ENCODE data around the gene GPI. TPM values are rescaled to one million over a fixed set of nuclear protein-coding genes. Genes with fewer than 3 reads are reported as not detected.

Gene GPI
- polyA plus RNA-seq, 1 donor (not counting 4 experiments of a cell fraction or from before 2014, with no cell fraction given) = 123 TPM

DNA sequence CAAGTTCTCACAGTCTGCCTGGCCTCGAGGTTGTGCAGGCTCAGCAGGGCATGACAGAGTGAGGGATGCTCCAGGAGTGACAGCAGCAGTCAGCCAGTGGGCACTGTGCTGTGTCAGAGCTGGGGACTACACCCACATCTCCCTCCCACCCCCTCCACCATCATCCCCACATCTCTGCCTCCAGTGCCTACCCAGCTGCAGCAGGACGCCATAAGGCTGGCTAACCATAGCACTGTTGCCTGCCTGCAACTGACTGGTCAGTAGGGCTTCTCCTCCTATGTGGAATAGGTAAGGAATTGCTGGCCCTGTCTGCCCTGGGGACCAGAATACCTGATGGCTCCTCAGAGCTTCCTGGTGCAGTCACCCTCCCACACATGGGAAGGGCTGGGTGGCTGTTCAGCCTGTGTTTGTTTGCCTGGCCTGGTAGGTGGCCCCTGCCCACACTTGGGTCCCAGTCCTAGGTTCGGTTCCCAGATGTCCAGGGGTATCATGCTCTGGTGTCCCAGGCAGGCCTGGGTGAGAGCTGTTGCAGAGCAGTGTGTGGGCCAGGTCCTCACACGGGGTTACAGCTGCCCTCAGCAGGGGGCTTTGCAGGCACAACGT is 15.7 kb downstream of the GPI start:
- Histone ChIP-seq H3K79me2 (ENCODE audit: control insufficient read depth, insufficient read depth, low read length) (peaks cover 3% of the 10 kb centered on the region), H3K9me3 (ENCODE audit: control insufficient read depth, low read depth, low read length) (no peaks in the 10 kb centered on the region), H3K9ac (ENCODE audit: control insufficient read depth, extremely low read depth, insufficient read depth, low read length) (no peak overlapping the region), H3K4me1 (ENCODE audit: control insufficient read depth, extremely low read depth, insufficient read depth, low read length) (no peaks in the 10 kb centered on the region), H3K27ac (ENCODE audit: control insufficient read depth, insufficient read depth, low read length) (no peak overlapping the region), H3K9me1 (ENCODE audit: control insufficient read depth, extremely low read depth, insufficient read depth, low read length) (no peaks in the 10 kb centered on the region), H3K27me3 (ENCODE audit: control insufficient read depth, extremely low read depth, insufficient read depth, low read length) (no peaks in the 10 kb centered on the region), H4K20me1 (ENCODE audit: control insufficient read depth, extremely low read depth, insufficient read depth, low read length) (peaks cover 3% of the 10 kb centered on the region), H3K4me2 (ENCODE audit: control insufficient read depth, extremely low read depth, insufficient read depth, low read depth, low read length) (no peak overlapping the region), H3K36me3 (ENCODE audit: control insufficient read depth in 2 of 2, extremely low read depth in 1 of 2, insufficient read depth in 2 of 2, low read length in 2 of 2) (peaks cover 67 to 69% of the 10 kb centered on the region in 2 experiments), H3K4me3 (ENCODE audit: control insufficient read depth in 2 of 3, extremely low read depth in 1 of 3, insufficient read depth in 2 of 3, low read depth in 1 of 3, low read length in 3 of 3) (no peak overlapping the region), H2AFZ (ENCODE audit: control insufficient read depth, low read length) (no peak overlapping the region)
- FAIRE-seq = no peak
- TF ChIP-seq, protein P1, sequence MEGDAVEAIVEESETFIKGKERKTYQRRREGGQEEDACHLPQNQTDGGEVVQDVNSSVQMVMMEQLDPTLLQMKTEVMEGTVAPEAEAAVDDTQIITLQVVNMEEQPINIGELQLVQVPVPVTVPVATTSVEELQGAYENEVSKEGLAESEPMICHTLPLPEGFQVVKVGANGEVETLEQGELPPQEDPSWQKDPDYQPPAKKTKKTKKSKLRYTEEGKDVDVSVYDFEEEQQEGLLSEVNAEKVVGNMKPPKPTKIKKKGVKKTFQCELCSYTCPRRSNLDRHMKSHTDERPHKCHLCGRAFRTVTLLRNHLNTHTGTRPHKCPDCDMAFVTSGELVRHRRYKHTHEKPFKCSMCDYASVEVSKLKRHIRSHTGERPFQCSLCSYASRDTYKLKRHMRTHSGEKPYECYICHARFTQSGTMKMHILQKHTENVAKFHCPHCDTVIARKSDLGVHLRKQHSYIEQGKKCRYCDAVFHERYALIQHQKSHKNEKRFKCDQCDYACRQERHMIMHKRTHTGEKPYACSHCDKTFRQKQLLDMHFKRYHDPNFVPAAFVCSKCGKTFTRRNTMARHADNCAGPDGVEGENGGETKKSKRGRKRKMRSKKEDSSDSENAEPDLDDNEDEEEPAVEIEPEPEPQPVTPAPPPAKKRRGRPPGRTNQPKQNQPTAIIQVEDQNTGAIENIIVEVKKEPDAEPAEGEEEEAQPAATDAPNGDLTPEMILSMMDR (optimal IDR thresholded peaks at IDR 0.05 in 1 of 3, IDR thresholded peaks at IDR 0.05 in 1 of 3, conservative IDR thresholded peaks at IDR 0.05 in 1 of 3; ENCODE audit: extremely low read depth in 1 of 3, insufficient read depth in 2 of 3, low read length in 3 of 3) = no peak
- TF ChIP-seq EZH2 (IDR thresholded peaks at IDR 0.05; ENCODE audit: low read length) = no peak
- dilution Hi-C loops (cut with MboI; ENCODE audit: extremely low pct_ligation_motif_present, low sequenced_read_pairs) = no loop called here
- no peak for DNase-seq (ENCODE audit: low read depth, low spot score)

DNA sequence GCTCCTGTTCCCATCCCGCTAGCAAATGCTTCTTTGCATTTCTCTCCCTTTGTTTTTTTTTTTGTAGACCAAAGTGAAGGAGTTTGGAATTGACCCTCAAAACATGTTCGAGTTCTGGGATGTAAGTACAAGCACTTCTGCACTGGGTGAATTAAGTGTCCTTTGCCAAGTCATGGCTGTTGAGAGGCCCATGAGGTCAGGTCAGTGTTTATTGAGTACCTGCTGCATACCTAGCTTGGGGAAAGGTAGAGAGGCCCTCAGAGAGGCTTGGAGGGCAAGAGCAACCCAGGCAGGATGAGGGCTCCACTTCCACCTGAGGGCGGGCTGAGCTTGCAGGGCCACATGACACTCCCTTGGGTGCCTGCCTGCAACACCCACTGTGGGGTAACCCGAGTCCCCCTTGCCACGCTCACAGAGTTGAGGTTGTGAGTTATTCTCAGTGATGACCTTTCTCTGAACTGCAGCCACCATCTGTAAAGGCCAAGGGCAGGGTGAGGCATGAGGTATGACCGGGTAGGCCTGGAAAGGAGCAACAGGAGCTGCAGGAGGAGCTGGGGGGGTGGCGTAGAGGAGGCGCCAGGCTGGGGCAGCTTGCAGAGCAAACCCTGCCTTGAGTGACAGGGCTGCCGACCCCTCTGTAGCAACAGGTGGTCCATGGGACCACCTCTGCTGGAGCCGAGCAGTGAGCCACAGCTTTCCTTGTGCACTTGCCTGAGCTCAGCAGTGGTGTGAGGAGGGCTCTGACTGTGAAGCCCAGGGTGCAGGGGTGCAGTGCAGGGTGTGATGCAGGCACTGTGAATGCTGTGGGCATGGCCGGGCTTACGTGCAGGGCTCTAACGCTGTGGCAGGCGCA is 16.6 kb downstream of the GPI start:
- no peaks in the 10 kb centered on the region for H3K79me2 ChIP-seq (ENCODE audit: control insufficient read depth, insufficient read depth, low read length)
- H3K36me3 ChIP-seq (ENCODE audit: control insufficient read depth in 2 of 2, extremely low read depth in 1 of 2, insufficient read depth in 2 of 2, low read length in 2 of 2) = peaks cover 65 to 76% of the 10 kb centered on the region in 2 experiments
- no peak overlapping the region for H2AFZ ChIP-seq (ENCODE audit: control insufficient read depth, low read length)

More for the DNA sequence above, 16.6 kb downstream of the GPI start:
- Histone ChIP-seq H3K4me1 (ENCODE audit: control insufficient read depth, extremely low read depth, insufficient read depth, low read length) (no peaks in the 10 kb centered on the region), H3K9ac (ENCODE audit: control insufficient read depth, extremely low read depth, insufficient read depth, low read length) (no peak overlapping the region), H3K9me3 (ENCODE audit: control insufficient read depth, low read depth, low read length) (no peaks in the 10 kb centered on the region), H4K20me1 (ENCODE audit: control insufficient read depth, extremely low read depth, insufficient read depth, low read length) (no peaks in the 10 kb centered on the region), H3K27me3 (ENCODE audit: control insufficient read depth, extremely low read depth, insufficient read depth, low read length) (no peaks in the 10 kb centered on the region), H3K27ac (ENCODE audit: control insufficient read depth, insufficient read depth, low read length) (no peak overlapping the region), H3K9me1 (ENCODE audit: control insufficient read depth, extremely low read depth, insufficient read depth, low read length) (no peaks in the 10 kb centered on the region), H3K4me2 (ENCODE audit: control insufficient read depth, extremely low read depth, insufficient read depth, low read depth, low read length) (no peak overlapping the region), H3K4me3 (ENCODE audit: control insufficient read depth in 2 of 3, extremely low read depth in 1 of 3, insufficient read depth in 2 of 3, low read depth in 1 of 3, low read length in 3 of 3) (no peak overlapping the region)
- FAIRE-seq = no peak
- TF ChIP-seq EZH2 (IDR thresholded peaks at IDR 0.05; ENCODE audit: low read length) = no peak
- TF ChIP-seq, protein P1 (optimal IDR thresholded peaks at IDR 0.05 in 1 of 3, IDR thresholded peaks at IDR 0.05 in 1 of 3, conservative IDR thresholded peaks at IDR 0.05 in 1 of 3; ENCODE audit: extremely low read depth in 1 of 3, insufficient read depth in 2 of 3, low read length in 3 of 3) = no peak
- dilution Hi-C loops (cut with MboI; ENCODE audit: extremely low pct_ligation_motif_present, low sequenced_read_pairs) = no loop called here
- no peak for DNase-seq (ENCODE audit: low read depth, low spot score)
